Esophagus muscularis mucosa (tissue), 4 donors: Measurements from ENCODE around the gene DHCR24. TPM values are rescaled to one million over a fixed set of nuclear protein-coding genes. Genes with fewer than 3 reads are reported as not detected.

Experiments used
- DNase-seq: peaks from one replicate; pipeline ENCODE4 v3.0.0-alpha.2; 2017; ENCODE audit errors: extremely low spot score
- H3K27ac ChIP-seq, 4 donors: fragments of 200-600 bp; sonication (generic); replicated peaks in 1 of 4; 1 replicate in 3 of 4; 2 replicates in 1 of 4; pipeline ENCODE4 v1.5.1; 2016 to 2019; ENCODE audit warnings: mild to moderate bottlenecking in 1 of 4
- H3K27me3 ChIP-seq, 4 donors: fragments of 200-600 bp; sonication (generic); one replicate each; pipeline versions ENCODE4 v1.5.1 to v1.6.0; 2016 to 2019
- H3K36me3 ChIP-seq, 4 donors: fragments of 200-600 bp; sonication (generic); one replicate each; pipeline ENCODE4 v1.5.1; 2016 to 2019
- H3K4me1 ChIP-seq, 4 donors: fragments of 200-600 bp; sonication (generic); one replicate each; pipeline ENCODE4 v1.5.1; 2016 to 2019
- H3K4me3 ChIP-seq, 4 donors: fragments of 200-600 bp; sonication (generic); 1 replicate in 2 of 4; 2 replicates in 2 of 4; pipeline ENCODE4 v1.5.1; 2016 to 2019; ENCODE audit warnings: mild to moderate bottlenecking in 4 of 4, moderate library complexity in 1 of 4
- H3K9me3 ChIP-seq, 4 donors: fragments of 200-600 bp; sonication (generic); 1 replicate in 3 of 4; 2 replicates in 1 of 4; pipeline ENCODE4 v1.5.1; 2016 to 2019
- EP300 ChIP-seq: sonication (generic); formaldehyde crosslinking; IDR thresholded peaks from one replicate; pipeline ENCODE4 v1.6.1; 2017; ENCODE audit warnings: antibody characterized with exemption
- POLR2A ChIP-seq: fragments of 450-650 bp; IDR thresholded peaks from one replicate; pipeline ENCODE4 v1.6.1; 2017; ENCODE audit warnings: antibody characterized with exemption, moderate library complexity, mild to moderate bottlenecking, low read depth
- POLR2AphosphoS5 ChIP-seq, 2 donors: sonication (generic); formaldehyde crosslinking; IDR thresholded peaks; one replicate each; pipeline ENCODE4 v1.6.1; 2017; ENCODE audit warnings: antibody characterized with exemption in 2 of 2
- WGBS: methylation state at CpG from one replicate; pipeline ENCODE4 v1.1.5; 2018; 5-methylcytosine and 5-hydroxymethylcytosine counted together
- intact Hi-C: fragments of 100-400 bp; cut with DNase I; formaldehyde crosslinking; loops from one replicate; pipeline ENCODE4 v1.15.1; 2023
- total RNA-seq, 4 donors: library from RNA; depleted of rRNA; stranded (reverse); fragments of >200 nt; gene quantifications; one replicate each; pipeline versions ENCODE4 v1.1.0 to v1.2.1, GENCODE V29; 2016
- TF ChIP-seq, protein P1 (sequence below), 3 experiments: fragments of 200-600 bp in 2 of 3; fragments of 450-650 bp in 1 of 3; sonication (generic) in 2 of 3; IDR thresholded peaks; one replicate each; pipeline ENCODE4 v1.5.1; 2017 to 2019; ENCODE audit warnings: antibody characterized with exemption in 3 of 3, mild to moderate bottlenecking in 2 of 3, moderate library complexity in 1 of 3

The DHCR24 gene
- total RNA-seq, 4 donors from 2014 or later = 10.8 to 16.1 (median 13.1) TPM

DNA sequence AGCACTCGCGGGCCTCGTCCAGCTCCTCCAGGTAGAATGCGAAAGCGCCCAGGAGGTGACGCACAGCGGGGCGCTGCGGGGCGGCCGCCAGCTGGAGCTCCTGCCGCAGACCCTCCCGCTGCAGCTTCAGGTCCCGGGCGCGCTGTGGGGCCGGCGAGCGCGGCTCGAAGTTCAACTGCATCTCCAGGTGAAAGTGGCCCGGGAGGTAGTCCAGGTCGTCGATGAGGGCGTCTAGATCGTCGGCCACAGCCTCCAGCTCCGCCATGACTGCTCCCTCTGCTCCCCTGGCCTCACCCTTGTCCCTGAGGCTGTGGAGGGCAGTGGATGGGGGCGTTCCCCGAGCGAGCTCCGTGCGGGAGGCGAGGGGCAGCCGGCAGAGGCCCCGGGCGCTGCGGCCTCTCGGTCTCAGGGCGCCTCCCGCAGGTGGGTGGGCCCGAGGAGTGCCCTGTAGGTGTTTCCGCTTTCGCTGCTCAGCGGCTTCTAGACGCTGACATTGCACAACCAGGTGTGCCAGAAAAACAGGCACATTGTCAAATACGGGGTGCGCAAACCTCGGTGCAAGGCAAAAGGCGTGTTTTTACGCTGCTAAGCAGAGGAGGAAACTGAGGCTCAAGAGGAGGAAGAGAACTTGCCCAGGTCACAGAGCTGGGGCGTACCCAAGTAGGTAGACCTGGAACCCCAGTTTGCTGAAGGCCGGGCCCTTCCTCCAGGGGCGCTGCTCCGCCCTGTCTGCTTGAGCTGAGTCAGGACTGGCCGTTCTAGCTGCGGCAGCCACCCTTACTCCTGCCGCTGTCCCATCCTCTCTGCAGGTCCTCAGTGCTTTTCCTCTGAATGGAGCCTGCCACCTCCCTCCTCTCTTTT, 85.9 kb downstream of the DHCR24 start, which contains the start of gene TTC22:
TSS of gene TTC22 (minus strand) at position 425 of the 861 bp plus-strand sequence. CDS start at position 265, 160 bp downstream.
- no peaks in the 10 kb centered on the region for H3K9me3 ChIP-seq
- WGBS = 38% methylated on average over 15 of the region's 58 CpGs
- H3K27me3 ChIP-seq = peaks cover 0 to 61% (median 8%) of the 10 kb centered on the region in 4 donors
- no peak for TF ChIP-seq EP300
- TF ChIP-seq, protein P1, sequence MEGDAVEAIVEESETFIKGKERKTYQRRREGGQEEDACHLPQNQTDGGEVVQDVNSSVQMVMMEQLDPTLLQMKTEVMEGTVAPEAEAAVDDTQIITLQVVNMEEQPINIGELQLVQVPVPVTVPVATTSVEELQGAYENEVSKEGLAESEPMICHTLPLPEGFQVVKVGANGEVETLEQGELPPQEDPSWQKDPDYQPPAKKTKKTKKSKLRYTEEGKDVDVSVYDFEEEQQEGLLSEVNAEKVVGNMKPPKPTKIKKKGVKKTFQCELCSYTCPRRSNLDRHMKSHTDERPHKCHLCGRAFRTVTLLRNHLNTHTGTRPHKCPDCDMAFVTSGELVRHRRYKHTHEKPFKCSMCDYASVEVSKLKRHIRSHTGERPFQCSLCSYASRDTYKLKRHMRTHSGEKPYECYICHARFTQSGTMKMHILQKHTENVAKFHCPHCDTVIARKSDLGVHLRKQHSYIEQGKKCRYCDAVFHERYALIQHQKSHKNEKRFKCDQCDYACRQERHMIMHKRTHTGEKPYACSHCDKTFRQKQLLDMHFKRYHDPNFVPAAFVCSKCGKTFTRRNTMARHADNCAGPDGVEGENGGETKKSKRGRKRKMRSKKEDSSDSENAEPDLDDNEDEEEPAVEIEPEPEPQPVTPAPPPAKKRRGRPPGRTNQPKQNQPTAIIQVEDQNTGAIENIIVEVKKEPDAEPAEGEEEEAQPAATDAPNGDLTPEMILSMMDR (IDR thresholded peaks at IDR 0.05) = peak; percentile 7 to 17 (median 12)
- TF ChIP-seq POLR2A = no peak
- no peak for TF ChIP-seq POLR2AphosphoS5 (IDR thresholded peaks at IDR 0.05)
- peak within 1 kb of the TSS; percentile 37 to 55 (median 42) for H3K4me3 ChIP-seq
- no peak for DNase-seq
- H3K36me3 ChIP-seq = no peaks in the 10 kb centered on the region
- peaks cover 6 to 15% (median 13%) of the 10 kb centered on the region in 4 donors for H3K4me1 ChIP-seq
- H3K27ac ChIP-seq = no peak within 1 kb of the TSS
- intact Hi-C loops = no loop called here

DNA sequence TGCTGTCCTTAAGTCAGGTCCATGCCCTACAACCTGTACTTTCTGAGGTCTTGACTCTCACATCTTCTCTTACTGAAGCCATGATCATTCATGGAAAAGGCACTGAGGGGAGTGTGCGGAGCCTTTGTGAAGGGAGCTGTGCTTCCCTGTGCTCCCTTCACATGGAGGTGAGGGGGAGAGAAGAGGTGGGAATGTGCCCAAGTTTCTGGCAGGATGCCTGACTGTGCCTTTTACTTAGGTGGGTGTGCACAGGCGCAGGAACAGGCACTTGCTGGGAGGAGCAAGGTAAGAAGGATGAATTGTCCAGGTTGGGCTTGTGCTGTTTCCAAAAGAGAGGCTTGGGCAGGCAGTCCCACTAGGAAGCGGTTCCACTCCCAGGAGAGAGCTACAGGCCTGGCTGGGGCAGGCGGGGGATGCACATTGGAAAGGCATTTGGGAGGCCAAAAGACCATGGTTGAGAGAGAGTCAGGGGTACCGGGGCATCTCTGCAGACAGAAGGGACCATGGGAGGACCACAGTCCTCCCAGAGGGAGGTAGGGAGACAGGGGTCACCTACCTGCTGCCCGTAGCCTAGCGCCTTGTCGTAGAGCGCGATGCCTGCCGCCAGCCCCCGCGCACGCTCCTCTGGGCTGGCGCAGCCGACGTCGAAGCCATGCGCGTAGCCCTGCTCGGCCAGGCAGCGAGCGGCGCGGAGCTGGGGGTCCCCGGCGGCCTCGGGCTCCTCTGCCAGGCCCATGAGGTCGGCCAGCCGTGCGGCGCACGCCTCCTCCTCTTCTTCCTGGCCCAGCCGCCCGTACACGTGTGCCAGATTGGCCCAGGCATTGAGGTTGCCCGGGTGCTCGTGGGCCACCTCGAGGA, 86.7 kb downstream of the DHCR24 start:
- H3K4me1 ChIP-seq = peaks cover 6 to 15% (median 13%) of the 10 kb centered on the region in 4 donors
- peaks cover 0 to 52% (median 8%) of the 10 kb centered on the region in 4 donors for H3K27me3 ChIP-seq
- peak overlapping the region; percentile 37 to 55 (median 42) for H3K4me3 ChIP-seq
- no peaks in the 10 kb centered on the region for H3K36me3 ChIP-seq
- DNase-seq = no peak
- intact Hi-C loops = no loop called here
- TF ChIP-seq, protein P1 (IDR thresholded peaks at IDR 0.05) = no peak
- no peak for TF ChIP-seq EP300
- TF ChIP-seq POLR2AphosphoS5 (IDR thresholded peaks at IDR 0.05) = no peak
- TF ChIP-seq POLR2A = no peak
- H3K27ac ChIP-seq = no peak overlapping the region
- 47% methylated on average over 20 of the region's 39 CpGs for WGBS
- no peaks in the 10 kb centered on the region for H3K9me3 ChIP-seq

Other genes starting within 250 kb of the DHCR24 start
- gene MROH7, start 245.4 kb downstream of the DHCR24 start, total RNA-seq = 10 to 100 TPM; 11.6 to 20.8 (median 14.8) TPM
- 10 to 100 TPM; 10.8 to 16.4 (median 13.8) TPM for gene TTC4, start 171.3 kb downstream of the DHCR24 start, total RNA-seq
- gene PARS2, start 122.7 kb downstream of the DHCR24 start, total RNA-seq = 1 to 10 TPM; 4.0 to 7.5 (median 5.7) TPM
- under 1 TPM; under 0.01 to 0.17 (median 0.09) TPM for gene TTC22, start 85.9 kb downstream of the DHCR24 start, total RNA-seq
- gene TMEM61, start 93.4 kb upstream of the DHCR24 start, total RNA-seq = 1 to 10 TPM in 1 of 4 donors, under 1 TPM in 2, not detected in 1; 0.66 to 2.5 (median 0.84) TPM
- not detected for gene BSND, start 111.7 kb upstream of the DHCR24 start, total RNA-seq
- gene PCSK9, start 152.4 kb upstream of the DHCR24 start, total RNA-seq = under 1 TPM in 2 of 4 donors, not detected in 2; 0.17 to 0.29 TPM